HG02642 (cell line): Measurements from ENCODE around the gene ENO3.

Experiments used
- ATAC-seq: cut with Tn5 transposase; IDR thresholded peaks from one replicate; pipeline ENCODE4 v1.9.1; 2021; ENCODE audit warnings: mild to moderate bottlenecking; ENCODE audit not compliant: unreplicated experiment, poor library complexity

Gene ENO3

DNA sequence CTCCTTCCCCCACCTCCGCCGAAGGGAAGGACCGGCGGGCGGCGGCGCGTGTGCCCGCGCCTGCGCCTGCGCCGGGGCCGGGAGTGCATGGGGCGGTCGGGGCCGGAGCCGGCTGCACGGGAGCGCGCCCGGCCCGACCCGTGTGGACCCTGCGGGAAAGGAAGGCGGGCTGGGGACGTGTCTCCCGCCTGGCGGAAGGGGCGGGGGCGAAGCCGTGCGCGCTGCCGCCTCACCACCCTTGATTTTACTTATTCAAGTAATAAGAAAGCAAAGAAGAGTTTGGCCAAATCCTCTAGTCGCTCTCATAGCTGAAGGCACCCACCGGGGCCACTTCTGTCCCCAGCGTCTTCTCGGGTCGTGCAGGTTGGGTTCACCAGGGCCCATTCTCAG, 2.0 kb upstream of the ENO3 start:
- ATAC-seq = peak; percentile 40

DNA sequence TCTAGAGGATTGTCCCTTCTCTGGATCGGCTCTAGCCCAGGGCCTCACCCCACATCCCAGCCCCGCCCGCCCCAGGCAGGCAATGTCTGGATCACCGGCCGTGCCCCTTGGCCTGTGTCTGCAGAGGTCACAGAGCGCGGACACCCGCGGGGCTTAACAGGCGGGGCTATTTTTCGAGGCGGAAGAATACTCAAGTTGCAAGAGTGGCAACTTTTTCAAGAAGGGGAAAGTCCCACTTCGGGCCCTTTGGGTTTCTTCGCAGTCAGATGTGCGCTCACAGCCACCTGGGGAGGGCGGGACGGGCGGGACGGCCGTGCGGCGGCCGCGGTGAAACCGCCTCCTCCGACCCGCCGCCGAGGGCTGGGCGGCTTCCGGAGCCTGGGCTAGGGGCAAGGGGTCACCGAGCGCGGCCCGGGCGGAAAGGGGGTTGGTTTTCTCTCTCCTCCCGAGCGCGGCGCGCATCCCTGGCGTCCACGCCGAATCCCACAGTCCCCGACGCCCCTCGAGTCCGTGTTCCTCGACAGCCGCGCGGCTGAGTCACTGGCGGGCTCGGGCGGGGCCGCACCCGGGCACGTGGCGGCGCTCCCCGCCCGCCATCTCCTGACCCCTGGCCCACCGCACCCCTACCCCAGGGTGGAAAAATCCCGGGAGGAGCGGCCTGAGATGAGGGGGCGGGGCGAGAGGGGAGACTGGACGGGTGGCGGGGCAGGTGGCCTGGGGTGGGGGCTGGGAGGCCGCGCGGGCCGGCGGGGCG, 1.4 kb upstream of the ENO3 start:
- peak; percentile 26 for ATAC-seq

DNA sequence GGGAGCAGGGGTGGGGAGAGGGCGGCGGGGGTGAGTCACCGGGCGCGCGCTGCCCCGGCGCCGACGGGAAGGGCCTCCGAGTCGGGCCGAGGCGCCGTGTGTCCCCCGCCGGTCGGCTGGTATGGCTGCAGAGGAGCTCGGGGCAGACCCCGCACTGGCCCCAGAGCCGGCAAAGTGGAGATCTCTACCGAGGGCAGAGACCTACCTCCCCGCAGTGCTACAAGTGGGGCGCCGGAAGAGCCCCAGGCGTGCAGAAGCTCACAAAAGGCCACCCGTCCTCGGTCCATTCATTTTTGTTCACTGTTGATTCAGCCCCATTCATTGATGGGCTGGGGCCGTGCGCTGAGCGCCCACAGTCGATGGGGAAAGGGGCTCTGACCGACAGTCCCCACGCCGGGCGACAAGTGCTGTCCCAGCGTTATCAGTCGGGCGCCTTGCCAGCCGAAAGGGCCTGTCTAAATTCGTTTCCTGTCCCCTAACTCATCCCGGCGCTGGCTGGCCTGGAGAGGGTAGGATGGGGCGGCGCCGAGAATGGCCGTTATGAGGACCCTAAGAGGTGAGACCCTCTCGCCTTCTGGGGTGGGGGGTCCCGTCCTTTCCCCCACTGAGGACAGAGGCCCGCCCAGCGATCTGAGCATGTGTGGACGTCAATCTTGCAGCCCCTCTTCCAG, 709 bp upstream of the ENO3 start:
- ATAC-seq = peak; percentile 8

- ATAC-seq = no peak
These were observed 567 bp downstream of the ENO3 start for GRCh38 chr17:4951486-4951885.

- no peak for ATAC-seq
These were observed 2.6 kb downstream of the ENO3 start for GRCh38 chr17:4953451-4953961.

- ATAC-seq = no peak
These were observed 4.2 kb downstream of the ENO3 start for GRCh38 chr17:4955091-4955490.

DNA sequence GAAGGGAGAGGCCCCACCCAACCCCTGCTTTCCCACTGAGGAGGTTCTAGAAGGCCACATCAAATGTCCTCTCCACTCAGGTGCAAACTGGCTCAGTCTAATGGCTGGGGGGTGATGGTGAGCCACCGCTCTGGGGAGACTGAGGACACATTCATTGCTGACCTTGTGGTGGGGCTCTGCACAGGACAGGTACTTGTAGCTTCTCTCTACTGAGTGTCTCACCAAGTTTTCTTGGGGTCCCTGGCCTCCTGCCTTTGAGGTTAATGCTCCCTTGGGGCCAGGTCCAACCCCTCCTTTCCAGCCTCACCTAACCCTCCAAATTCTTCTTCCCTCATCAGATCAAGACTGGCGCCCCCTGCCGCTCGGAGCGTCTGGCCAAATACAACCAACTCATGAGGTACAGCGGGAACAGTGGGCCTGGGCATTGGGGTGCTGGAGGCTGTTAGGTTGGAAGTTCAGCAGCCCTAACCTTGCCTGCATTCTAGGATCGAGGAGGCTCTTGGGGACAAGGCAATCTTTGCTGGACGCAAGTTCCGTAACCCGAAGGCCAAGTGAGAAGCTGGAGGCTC, 5.7 kb downstream of the ENO3 start:
- no peak for ATAC-seq

DNA sequence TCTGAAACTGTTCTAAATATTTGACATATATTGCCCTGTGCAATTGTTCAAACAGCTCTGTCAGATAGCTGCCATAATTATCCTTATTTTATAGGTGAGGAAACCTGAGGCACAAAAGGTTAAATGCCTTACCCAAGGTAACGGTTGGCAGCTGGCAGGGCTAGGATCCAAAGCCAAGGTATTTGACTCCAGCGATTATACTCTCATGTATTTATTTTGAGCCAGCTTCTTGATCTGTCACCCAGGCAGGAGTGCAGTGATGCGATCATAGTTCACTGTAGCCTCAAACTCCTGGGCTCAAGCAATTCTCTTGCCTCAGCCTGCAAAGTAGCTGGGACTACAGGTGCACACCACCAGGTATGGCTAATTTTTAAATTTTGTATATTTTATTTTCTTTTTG, 7.2 kb downstream of the ENO3 start:
- ATAC-seq = no peak

DNA sequence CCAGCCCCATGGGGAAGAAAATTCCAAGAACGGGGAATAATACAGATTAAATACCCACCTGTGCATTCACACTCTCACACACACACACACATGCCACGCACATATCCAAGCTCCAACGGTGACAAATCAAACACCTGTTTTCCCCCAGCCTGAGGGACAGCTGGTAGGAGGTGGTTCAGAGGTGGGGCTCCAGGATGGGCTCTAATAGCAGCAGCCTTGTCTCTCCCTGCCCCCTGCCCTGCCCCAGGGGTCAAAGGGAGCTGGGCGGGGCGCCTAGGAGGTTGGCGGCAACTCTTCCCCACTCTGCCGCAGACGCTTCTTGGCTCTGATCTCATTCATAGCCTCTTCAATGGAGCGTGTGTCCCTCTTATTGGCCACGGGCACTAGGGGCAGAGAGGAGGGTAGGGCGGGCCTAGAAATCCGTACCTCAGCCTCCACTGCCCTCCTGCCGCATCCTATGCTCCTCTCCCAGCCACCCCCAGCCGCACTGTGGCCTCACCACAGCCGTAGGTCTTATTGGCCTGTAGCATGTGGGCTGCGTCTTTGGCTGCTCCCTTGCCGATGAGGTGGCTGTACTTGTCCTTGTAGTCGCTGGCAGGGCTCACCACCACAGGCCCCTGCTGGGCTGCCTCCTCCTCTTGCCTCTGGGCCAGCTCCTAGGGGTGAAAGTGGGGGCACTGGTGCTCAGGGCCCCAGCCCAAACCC, 8.5 kb downstream of the ENO3 start:
- no peak for ATAC-seq

GRCh38 chr17:4960279-4960922, 9.5 kb downstream of the ENO3 start:
- ATAC-seq = no peak

DNA sequence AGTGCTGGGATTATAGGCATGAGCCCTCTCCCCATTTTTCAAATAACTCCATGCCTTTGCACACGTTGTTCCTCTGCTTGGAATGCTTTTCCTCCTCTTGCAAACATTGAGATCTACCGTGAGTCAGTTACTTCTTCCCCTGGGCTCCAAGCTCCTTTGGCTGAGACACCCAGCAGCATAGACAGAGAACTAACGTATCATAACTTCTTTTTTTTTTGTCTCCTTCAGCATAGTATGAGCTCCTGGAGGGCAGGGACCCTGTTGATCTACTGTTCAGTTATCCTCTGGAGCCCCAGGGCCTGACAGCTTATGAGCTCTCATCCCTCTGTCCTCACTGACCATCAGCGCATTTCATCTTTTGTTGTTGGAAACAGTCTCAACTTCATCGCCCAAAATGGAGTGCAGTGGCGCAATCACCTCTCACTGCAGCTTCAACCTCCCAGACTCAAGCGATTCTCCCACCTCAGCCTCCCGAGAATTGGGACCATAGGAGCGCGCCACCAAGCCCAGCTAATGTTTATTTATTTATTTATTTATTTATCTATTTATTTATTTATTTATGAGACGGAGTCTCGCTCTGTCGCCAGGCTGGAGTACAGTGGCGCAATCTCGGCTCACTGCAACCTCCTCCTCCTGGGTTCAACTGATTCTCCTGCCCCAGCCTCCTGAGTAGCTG, 14.5 kb downstream of the ENO3 start:
- no peak for ATAC-seq

- ATAC-seq = peak; percentile 85
These were observed 16.1 kb downstream of the ENO3 start for GRCh38 chr17:4966844-4967538.

DNA sequence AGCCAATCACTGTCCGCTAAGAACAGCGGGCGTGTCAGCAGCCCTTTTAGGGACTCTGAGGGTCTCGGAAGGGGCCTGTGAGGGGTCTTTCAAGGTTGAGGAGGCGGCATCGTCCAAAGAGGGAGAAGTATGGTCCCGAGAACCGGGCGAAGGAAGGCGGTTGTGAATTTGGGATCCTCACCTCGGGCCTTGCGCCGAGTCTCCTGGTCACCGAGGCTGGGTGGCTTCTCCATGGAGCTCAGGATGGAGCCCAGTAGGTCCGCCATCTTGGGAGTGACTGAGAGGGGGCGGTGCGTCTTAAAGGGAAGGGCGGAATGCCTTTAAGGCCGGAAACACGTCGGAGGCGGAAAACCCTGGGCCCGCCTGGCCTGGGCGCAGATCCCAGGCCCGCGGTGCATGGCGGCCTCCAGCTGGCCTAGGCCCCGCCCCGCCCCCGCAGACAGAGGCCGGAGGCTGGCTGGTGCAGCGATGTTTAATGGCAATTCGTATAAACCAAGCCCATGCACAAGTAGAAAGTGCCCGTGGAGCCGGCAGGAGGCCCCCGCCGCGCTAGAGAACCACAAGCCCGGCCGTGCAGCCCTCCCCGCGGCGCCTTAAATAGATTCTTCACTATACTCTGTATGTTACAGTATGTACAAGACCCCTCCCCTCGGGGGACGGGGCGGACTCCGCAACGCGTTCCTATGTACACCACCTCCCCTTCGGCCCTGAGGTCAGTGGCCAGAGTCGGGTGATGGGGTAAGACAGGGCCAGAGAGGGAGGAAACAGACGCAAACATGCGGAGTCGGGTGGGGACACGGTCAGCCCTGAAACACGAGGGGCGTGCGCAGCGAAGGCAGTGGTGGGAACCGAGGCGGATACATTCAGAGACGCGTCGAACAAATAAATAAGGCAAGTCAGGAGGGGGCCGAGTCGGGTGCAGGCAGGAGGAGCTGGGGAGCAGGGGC, 16.9 kb downstream of the ENO3 start, which contains the start of gene SPAG7:
SPAG7 (minus strand) TSS at position 279 of the 947 bp plus-strand sequence; CDS start at position 266, 13 bp downstream.
- peak; percentile 69 for ATAC-seq

- ATAC-seq = no peak
These were observed 17.6 kb downstream of the ENO3 start for GRCh38 chr17:4968486-4969046.

DNA sequence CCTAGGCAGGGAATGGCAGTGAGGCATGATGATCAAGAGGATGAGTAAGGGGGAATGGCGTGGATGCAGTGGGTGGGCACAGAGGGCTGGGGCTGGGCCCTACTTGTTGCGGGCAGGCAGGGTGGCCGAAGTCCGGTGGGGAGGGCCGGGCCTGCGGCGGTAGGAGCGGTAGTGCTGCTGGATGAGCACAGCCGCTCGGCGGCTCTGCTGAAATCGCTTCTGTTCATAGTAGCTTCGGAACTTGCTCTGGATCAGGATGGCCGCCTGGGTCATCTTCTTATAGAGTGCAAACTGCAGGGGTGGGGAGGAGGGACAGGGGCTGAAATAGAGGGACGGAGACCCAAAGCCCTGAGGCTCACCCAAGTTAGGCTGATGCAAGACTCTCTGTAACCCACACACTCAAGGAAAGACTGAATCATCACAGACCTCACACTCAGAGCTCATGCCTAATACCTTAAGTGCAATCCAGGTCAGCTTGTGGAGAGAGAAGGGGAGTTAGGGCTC, 18.2 kb downstream of the ENO3 start:
- no peak for ATAC-seq

DNA sequence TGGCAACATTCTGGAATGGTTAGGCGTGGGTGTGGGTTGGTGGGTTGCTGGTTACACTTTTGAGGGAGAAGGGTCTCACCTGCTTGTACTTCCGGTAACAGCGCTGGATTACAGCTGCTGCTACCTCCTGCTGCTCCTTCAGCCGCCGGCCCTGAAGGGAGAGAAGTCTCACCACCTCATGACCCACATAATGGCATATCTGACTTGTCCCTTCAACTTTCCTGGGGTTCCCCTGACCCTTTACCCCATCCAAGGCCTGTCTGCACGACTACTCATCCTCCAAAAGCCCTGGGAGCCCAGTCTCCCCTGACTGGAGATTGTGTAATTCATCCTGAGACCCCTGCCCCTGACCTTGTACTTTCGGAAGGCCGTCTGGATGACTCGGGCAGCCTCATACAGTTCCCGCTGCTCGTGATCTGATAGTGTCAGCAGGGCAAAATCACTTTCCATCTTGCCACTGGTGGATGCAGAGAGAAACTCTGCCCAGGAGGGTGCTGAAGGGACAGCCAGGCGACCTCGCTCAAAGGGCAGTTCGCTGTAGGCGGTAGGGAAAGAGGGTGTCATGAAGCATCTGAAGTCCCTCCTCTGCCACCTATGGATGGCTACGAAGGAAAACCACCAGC, 18.7 kb downstream of the ENO3 start:
- no peak for ATAC-seq

GRCh38 chr17:4970273-4970672, 19.4 kb downstream of the ENO3 start:
- ATAC-seq = no peak
